HG03060 (cell line): ENCODE results near the gene FLNC.

ENCODE experiments used
- ATAC-seq: cut with Tn5 transposase; IDR thresholded peaks from one replicate; pipeline ENCODE4 v1.9.1; 2021; ENCODE audit warnings: low read depth, moderate number of reproducible peaks; ENCODE audit not compliant: unreplicated experiment

FLNC gene

DNA sequence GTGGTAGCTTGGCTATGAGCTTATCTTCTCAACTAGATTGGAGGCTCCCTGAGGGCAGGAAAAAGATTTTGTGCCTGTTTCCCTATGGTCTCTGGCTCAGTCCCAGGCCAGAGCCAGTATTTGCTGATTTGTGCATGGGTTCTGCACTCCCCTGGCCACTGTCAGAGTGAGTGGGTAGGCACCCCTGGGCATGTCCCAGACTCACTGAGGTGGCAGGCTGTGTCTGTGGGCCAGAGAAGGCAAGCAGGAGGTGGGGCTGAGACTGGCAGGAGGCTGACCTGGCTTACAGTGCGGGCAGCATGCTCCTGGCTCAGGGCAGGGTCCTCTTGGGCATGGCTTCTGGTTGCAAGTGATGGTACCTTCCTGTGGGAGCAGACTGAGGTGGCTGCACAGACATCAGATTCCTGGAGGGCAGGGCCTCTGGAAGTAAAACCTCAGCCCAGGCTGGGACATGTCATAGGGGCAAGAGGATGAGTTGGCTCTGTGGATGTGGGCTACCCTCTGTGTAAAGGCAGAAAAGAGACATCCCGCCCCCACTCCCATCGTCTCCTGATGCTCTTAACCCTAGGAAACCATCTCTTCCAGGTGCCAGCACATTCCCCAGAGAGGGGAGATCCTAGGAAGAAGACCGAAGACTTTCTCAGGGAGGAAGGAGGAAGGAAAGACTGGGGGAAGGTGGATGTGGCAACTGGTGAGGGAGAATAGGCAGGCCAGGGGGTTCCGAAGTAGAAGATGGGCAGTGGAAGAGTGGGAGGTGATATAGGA lies 76.0 kb downstream of the FLNC start:
- ATAC-seq = no peak

GRCh38 chr7:128906766-128907559 lies 76.8 kb downstream of the FLNC start:
- no peak for ATAC-seq
